GM12878 (cell line): ENCODE measurements around the gene YIF1A. TPM values are rescaled to one million over a fixed set of nuclear protein-coding genes. Genes with fewer than 3 reads are reported as not detected.

Experiments used
- ATAC-seq: fragments of 200-7000 bp; cut with Tn5 transposase; 3 replicates; pipeline ENCODE4 v1.9.1; 2020; ENCODE audit warnings: mild to moderate bottlenecking, moderate library complexity
- BruUV-seq: library from RNA; stranded (reverse); fragments of 400-500 nt; replicated peaks from 2 replicates; lab custom pipeline; 2021; lab: Mats Ljungman, UMichigan
- CTCF ChIA-PET: fragments of 300-600 bp; sonication (Branson Sonifier 250); formaldehyde crosslinking; extraction: SDS; loops from one replicate; lab custom pipeline; 2021; ENCODE audit warnings: inconsistent platforms; lab: Yijun Ruan, JAX
- POLR2A ChIA-PET: fragments of 350-600 bp; formaldehyde crosslinking; extraction: SDS; loops from one replicate; lab custom pipeline; 2021; ENCODE audit warnings: inconsistent platforms; lab: Charles Lee
- RAD21 ChIA-PET: fragments of 300-600 bp; sonication (Branson Sonifier 250); formaldehyde crosslinking; loops from one replicate; lab custom pipeline; 2023; ENCODE audit warnings: antibody characterized with exemption; ENCODE audit not compliant: unreplicated experiment; lab: Charles Lee
- SMC1A ChIA-PET: fragments of 300-600 bp; sonication (Branson Sonifier 250); formaldehyde crosslinking; loops from one replicate; lab custom pipeline; 2023; ENCODE audit not compliant: unreplicated experiment, uncharacterized antibody; lab: Charles Lee
- DNase-seq: peaks from one replicate; pipeline ENCODE4 v3.0.0-alpha.2; 2011; ENCODE audit warnings: low read depth, low spot score
- FAIRE-seq: peaks from 3 replicates; lab custom pipeline; 2011; peaks lifted over from hg19 to GRCh38; lab: Jason Lieb, UNC
- H2AFZ ChIP-seq: 2 replicates; pipeline ENCODE4 v1.6.0; 2011; ENCODE audit warnings: low read depth, low read length, control low read depth; ENCODE audit not compliant: control insufficient read depth
- H3K27ac ChIP-seq: 2 replicates; pipeline ENCODE4 v1.5.1; 2011; ENCODE audit warnings: control low read depth; ENCODE audit not compliant: control insufficient read depth, insufficient read depth
- H3K27me3 ChIP-seq, 2 experiments: replicated peaks in 1 of 2; 2 replicates each; pipeline versions ENCODE4 v1.6.0 to v1.6.1; 2011; ENCODE audit warnings: low read length in 1 of 2; ENCODE audit not compliant: control insufficient read depth in 2 of 2, insufficient read depth in 2 of 2
- H3K36me3 ChIP-seq, 2 experiments: 2 replicates each; pipeline ENCODE4 v1.5.1; 2011; ENCODE audit warnings: low read length in 1 of 2; ENCODE audit not compliant: control insufficient read depth in 2 of 2, insufficient read depth in 2 of 2
- H3K4me1 ChIP-seq: 2 replicates; pipeline ENCODE4 v1.6.1; 2011; ENCODE audit warnings: mild to moderate bottlenecking, low read length, moderate library complexity, mixed read lengths; ENCODE audit not compliant: control insufficient read depth, insufficient read depth
- H3K4me2 ChIP-seq: 2 replicates; pipeline ENCODE4 v1.6.0; 2011; ENCODE audit warnings: control low read depth; ENCODE audit not compliant: control insufficient read depth, insufficient read depth
- H3K4me3 ChIP-seq: fragments of 200-600 bp; sonication (generic); 2 replicates; pipeline ENCODE4 v1.5.1; 2016
- H3K79me2 ChIP-seq: 2 replicates; pipeline ENCODE4 v1.6.0; 2011; ENCODE audit warnings: low read length; ENCODE audit not compliant: control insufficient read depth, insufficient read depth
- H3K9ac ChIP-seq: 2 replicates; pipeline ENCODE4 v1.8.0; 2011; ENCODE audit warnings: low read length, control low read depth, mixed read lengths; ENCODE audit not compliant: control insufficient read depth, insufficient read depth
- H3K9me3 ChIP-seq: replicated peaks from 3 replicates; pipeline ENCODE4 v1.5.1; 2011; ENCODE audit warnings: mild to moderate bottlenecking, low read length; ENCODE audit not compliant: control insufficient read depth, insufficient read depth
- H4K20me1 ChIP-seq: 2 replicates; pipeline ENCODE4 v1.6.0; 2011; ENCODE audit not compliant: control insufficient read depth, insufficient read depth
- CUX1 ChIP-seq: IDR thresholded peaks from 2 replicates; pipeline ENCODE4 v1.6.1; 2012; ENCODE audit warnings: improper control_type of control experiment, low read depth, low read length; ENCODE audit not compliant: insufficient replicate concordance
- HDAC2 ChIP-seq: fragments of 200-600 bp; sonication (generic); IDR thresholded peaks from 2 replicates; pipeline ENCODE4 v1.6.1; 2017
- IRF4 ChIP-seq: IDR thresholded peaks from 2 replicates; pipeline ENCODE4 v1.6.1; 2011; ENCODE audit warnings: low read depth, low read length
- MYB ChIP-seq: fragments of 150-350 bp; IDR thresholded peaks from 2 replicates; pipeline ENCODE4 v1.6.1; 2014; ENCODE audit warnings: mild to moderate bottlenecking, low read depth, low read length, borderline replicate concordance
- NFYA ChIP-seq: IDR thresholded peaks from 2 replicates; pipeline ENCODE4 v1.6.1; 2011; ENCODE audit warnings: low read depth, mild to moderate bottlenecking, low read length, improper control_type of control experiment, borderline replicate concordance
- NFYB ChIP-seq: IDR thresholded peaks from 2 replicates; pipeline ENCODE4 v1.6.1; 2011; ENCODE audit warnings: low read depth, mild to moderate bottlenecking, low read length, improper control_type of control experiment, moderate library complexity; ENCODE audit not compliant: insufficient read depth
- PAX5 ChIP-seq: IDR thresholded peaks from 2 replicates; pipeline ENCODE4 v1.6.1; 2011; ENCODE audit warnings: low read depth, low read length, borderline replicate concordance
- TCF7 ChIP-seq: IDR thresholded peaks from 2 replicates; pipeline ENCODE4 v1.6.1; 2014; ENCODE audit warnings: antibody characterized with exemption, borderline replicate concordance
- YY1 ChIP-seq: IDR thresholded peaks from 2 replicates; pipeline ENCODE4 v1.6.1; 2011; ENCODE audit warnings: low read depth, mild to moderate bottlenecking, low read length
- WGBS: methylation state at CpG from one replicate; pipeline ENCODE4 v1.1.6; 2016; ENCODE audit warnings: low lambda C conversion rate; ENCODE audit not compliant: insufficient replicate concordance, insufficient coverage; ENCODE audit errors: missing lambda C conversion rate; 5-methylcytosine and 5-hydroxymethylcytosine counted together
- in situ Hi-C: fragments of 300-500 bp; cut with MboI; formaldehyde crosslinking; loops from 9 replicates; pipeline ENCODE4 v1.14.3; 2018; ENCODE audit warnings: mixed read lengths
- intact Hi-C: fragments of 100-400 bp; cut with micrococcal nuclease; formaldehyde crosslinking; loops from one replicate; pipeline ENCODE4 v1.14.2; 2022; ENCODE audit not compliant: unreplicated experiment
- polyA plus RNA-seq, 11 experiments: library from polyadenylated mRNA; depleted of rRNA in 4 of 11; unstranded in 6 of 11; stranded (reverse) in 5 of 11; fragments of >200 nt; fragmentation: Nextera tagmentation in 4 of 11; fragmentation: Illumina TruSeq in 1 of 11; extraction: Ambion mirVana in 4 of 11; extraction: Trizol in 1 of 11; gene quantifications; 1 replicate in 1 of 11; 2 replicates in 10 of 11; pipeline versions ENCODE4 v1.2.1 to v1.2.3, GENCODE V29; 2011 to 2016; ENCODE audit warnings: inconsistent platforms in 2 of 11, missing spikeins in 2 of 11, low read depth in 1 of 11
- total RNA-seq, 4 experiments: library from RNA; depleted of rRNA in 3 of 4; stranded (reverse); fragments of >200 nt in 3 of 4; fragmentation: Illumina TruSeq in 1 of 4; extraction: Trizol in 1 of 4; gene quantifications; 2 replicates each; pipeline versions ENCODE4 v1.2.1 to v1.2.3, GENCODE V29; 2013 to 2021

Gene YIF1A
- total and polyA plus RNA-seq, 10 of the 15 experiments (the other 5 are each of a cell fraction or from before 2014, with no cell fraction given): 6.6 to 128 (median 71.7) TPM

GRCh38 chr11:66287211-66287888 lies 1.6 kb downstream of the YIF1A start:
- H3K9me3 ChIP-seq: no peaks in the 10 kb centered on the region
- no peak overlapping the region for H3K27ac ChIP-seq
- no peak overlapping the region for H2AFZ ChIP-seq
- H3K79me2 ChIP-seq: peaks cover 12% of the 10 kb centered on the region
- intact Hi-C loops: no loop called here
- no TSS peak for BruUV-seq
- RAD21 ChIA-PET: interaction anchor here (0.5 kb wide), 1 partner anchor 63 kb away, joined by 6 read pairs; no protein-coding TSS in a partner anchor
- CTCF ChIA-PET: interaction anchor here (0.6 to 2.7 kb wide), 9 partner anchors 7 to 957 kb away, joined by 3 to 16 read pairs (median 5); no protein-coding TSS in a partner anchor
- DNase-seq (no peak), FAIRE-seq (no peak), ATAC-seq (no peak)
- H3K4me3 ChIP-seq: peak overlapping the region; percentile 83; the same call in 1 of the 2 replicates
- H3K9ac ChIP-seq: peak overlapping the region; percentile 95
- H4K20me1 ChIP-seq: no peaks in the 10 kb centered on the region; the same call in 1 of the 2 replicates
- SMC1A ChIA-PET: interaction anchor here (0.7 to 2.1 kb wide), 3 partner anchors 25 to 67 kb away, joined by 3 to 6 read pairs (median 3); no protein-coding TSS in a partner anchor
- 74% methylated on average over 10 of the region's 10 CpGs for WGBS
- TF ChIP-seq IRF4 (no peak), MYB (no peak), NFYA (no peak)
- peaks cover 2% of the 10 kb centered on the region in 2 experiments; a peak in 2 of 4 replicates for H3K27me3 ChIP-seq
- POLR2A ChIA-PET: interaction anchor here (1.2 to 2.4 kb wide), 3 partner anchors 19 to 236 kb away, joined by 3 to 26 read pairs (median 8); partner anchors contain the start of genes BRMS1, RAB1B and SF3B2
- in situ Hi-C loops: no loop called here
- peaks cover 22% of the 10 kb centered on the region for H3K4me1 ChIP-seq
- no peaks in the 10 kb centered on the region; a peak in 1 of 4 replicates for H3K36me3 ChIP-seq
- peak overlapping the region; percentile 96 for H3K4me2 ChIP-seq

- in situ Hi-C loops (no loop called here), intact Hi-C loops (no loop called here)
- H3K27me3 ChIP-seq: peaks cover 2% of the 10 kb centered on the region in 2 experiments; a peak in 1 of 4 replicates
- ATAC-seq: no peak
- ChIA-PET CTCF (interaction anchor here (0.6 to 1.6 kb wide), 6 partner anchors 15 to 103 kb away, joined by 3 to 8 read pairs (median 4); no protein-coding TSS in a partner anchor), POLR2A (interaction anchor here (1.9 kb wide), 1 partner anchor 19 kb away, joined by 5 read pairs; the partner anchor contains the start of gene RAB1B), RAD21 (no interaction called here), SMC1A (interaction anchor here (0.9 kb wide), 1 partner anchor 103 kb away, joined by 3 read pairs; no protein-coding TSS in a partner anchor)
- FAIRE-seq: no peak
- H4K20me1 ChIP-seq: no peaks in the 10 kb centered on the region; the same call in 1 of the 2 replicates
- BruUV-seq: no TSS peak
- H3K79me2 ChIP-seq: peaks cover 12% of the 10 kb centered on the region
- H3K36me3 ChIP-seq: no peaks in the 10 kb centered on the region; a peak in 1 of 4 replicates
- WGBS: 77% methylated on average over 5 of the region's 5 CpGs
- no peaks in the 10 kb centered on the region for H3K9me3 ChIP-seq
- H3K4me2 ChIP-seq: no peak overlapping the region
- no peak overlapping the region for H3K27ac ChIP-seq
- no peak overlapping the region for H2AFZ ChIP-seq
- peaks cover 22% of the 10 kb centered on the region for H3K4me1 ChIP-seq
- H3K9ac ChIP-seq: no peak overlapping the region
- no peak overlapping the region for H3K4me3 ChIP-seq
- no peak for DNase-seq
- no peak for TF ChIP-seq CUX1
- TF ChIP-seq TCF7: no peak
- TF ChIP-seq PAX5: no peak
- no peak for TF ChIP-seq NFYB
- no peak for TF ChIP-seq HDAC2
- TF ChIP-seq YY1: no peak
Observed at GRCh38 chr11:66286699-66287098, 2.2 kb downstream of the YIF1A start.
